K562 (cell line): ENCODE results near the gene NECAB3. TPM values are rescaled to one million over a fixed set of nuclear protein-coding genes. Genes with fewer than 3 reads are reported as not detected.

ENCODE experiments used
- BCOR ChIP-seq: fragments of 450-650 bp; IDR thresholded peaks from 2 replicates; pipeline ENCODE4 v1.6.1; 2016
- DPF2 ChIP-seq: fragments of 450-650 bp; IDR thresholded peaks from 2 replicates; pipeline ENCODE4 v1.6.1; 2016
- GTF2F1 ChIP-seq: IDR thresholded peaks from 2 replicates; pipeline ENCODE4 v1.6.1; 2011; ENCODE audit warnings: low read depth, low read length, improper control_type of control experiment
- LCOR ChIP-seq: sonication (generic); formaldehyde crosslinking; IDR thresholded peaks from 2 replicates; pipeline ENCODE4 v1.8.0; 2022; ENCODE audit warnings: mild to moderate bottlenecking, missing genetic modification reagents
- MLLT1 ChIP-seq, 2 experiments: fragments of 450-650 bp; IDR thresholded peaks; 2 replicates each; pipeline ENCODE4 v1.6.1; 2016
- POLR3A ChIP-seq: IDR thresholded peaks from 2 replicates; pipeline ENCODE4 v1.6.1; 2011; ENCODE audit warnings: borderline replicate concordance, mild to moderate bottlenecking, moderate library complexity; ENCODE audit not compliant: insufficient read length, insufficient read depth; ENCODE audit errors: extremely low read depth
- RBM22 ChIP-seq: fragments of 200-400 bp; formaldehyde crosslinking; IDR thresholded peaks from 2 replicates; pipeline ENCODE4 v1.6.1; 2018; ENCODE audit warnings: low read length, low read depth; ENCODE audit not compliant: poor library complexity, severe bottlenecking
- RBM25 ChIP-seq: fragments of 200-400 bp; formaldehyde crosslinking; IDR thresholded peaks from 2 replicates; pipeline ENCODE4 v1.6.1; 2018; ENCODE audit warnings: low read length, low read depth, moderate library complexity; ENCODE audit not compliant: severe bottlenecking
- RFX1 ChIP-seq: fragments of 450-650 bp; IDR thresholded peaks from 2 replicates; pipeline ENCODE4 v1.6.1; 2016; ENCODE audit warnings: mild to moderate bottlenecking, moderate library complexity
- THAP7 ChIP-seq: fragments of 250-450 bp; sonication (Bioruptor Pico); IDR thresholded peaks from 2 replicates; pipeline ENCODE4 v1.5.0; 2021
- ZEB2 ChIP-seq: fragments of 450-650 bp; IDR thresholded peaks from 2 replicates; pipeline ENCODE4 v1.6.1; 2016
- ZKSCAN8 ChIP-seq: fragments of 200-800 bp; sonication (Bioruptor generic); IDR thresholded peaks from 2 replicates; pipeline ENCODE4 v1.6.1; 2016; ENCODE audit warnings: missing genetic modification characterization, missing compliant biosample characterization
- ZNF639 ChIP-seq, 2 experiments: fragments of 200-800 bp in 1 of 2; sonication (Bioruptor generic) in 1 of 2; sonication (generic) in 1 of 2; formaldehyde crosslinking in 1 of 2; IDR thresholded peaks in 1 of 2; conservative IDR thresholded peaks in 1 of 2; 2 replicates each; pipeline versions ENCODE4 v1.5.0 to v1.6.1; 2016 to 2020; ENCODE audit warnings: missing compliant biosample characterization in 1 of 2, missing genetic modification characterization in 1 of 2, missing genetic modification reagents in 1 of 2
- ZNF695 ChIP-seq: fragments of 450-650 bp; formaldehyde crosslinking; IDR thresholded peaks from 2 replicates; pipeline ENCODE4 v1.4.0; 2020; ENCODE audit warnings: mild to moderate bottlenecking, moderate library complexity
- ZNF830 ChIP-seq: fragments of 250-450 bp; sonication (Bioruptor Pico); IDR thresholded peaks from 2 replicates; pipeline ENCODE4 v1.5.0; 2021; ENCODE audit warnings: mild to moderate bottlenecking
- polyA plus RNA-seq, 8 experiments: library from polyadenylated mRNA; depleted of rRNA in 4 of 8; stranded (reverse) in 5 of 8; unstranded in 3 of 8; fragments of >200 nt; fragmentation: Nextera tagmentation in 2 of 8; fragmentation: Illumina TruSeq in 1 of 8; extraction: Ambion mirVana in 2 of 8; extraction: Trizol in 1 of 8; gene quantifications; 2 replicates each; pipeline versions ENCODE4 v1.2.1 to v1.2.3, GENCODE V29; 2011 to 2014; ENCODE audit warnings: inconsistent platforms in 1 of 8, missing spikeins in 1 of 8
- total RNA-seq, 7 experiments: library from RNA; depleted of rRNA in 6 of 7; stranded (reverse); fragments of >200 nt in 6 of 7; fragmentation: Illumina TruSeq in 2 of 7; extraction: Trizol in 2 of 7; gene quantifications; 2 replicates each; pipeline versions ENCODE4 v1.2.1 to v1.2.3, GENCODE V29; 2011 to 2021; ENCODE audit warnings: low replicate concordance in 1 of 7
- TF ChIP-seq, protein P1 (sequence below), 2 experiments: IDR thresholded peaks; 2 replicates each; pipeline ENCODE4 v1.6.1; 2011; ENCODE audit warnings: borderline replicate concordance in 1 of 2, control low read depth in 1 of 2, low read depth in 1 of 2, low read length in 1 of 2, mild to moderate bottlenecking in 1 of 2, mixed read lengths in 1 of 2, moderate library complexity in 1 of 2; ENCODE audit not compliant: insufficient read depth in 1 of 2, insufficient read length in 1 of 2, poor library complexity in 1 of 2, severe bottlenecking in 1 of 2; ENCODE audit errors: extremely low read depth in 1 of 2
- TF ChIP-seq, protein P2 (sequence below), 3 experiments: IDR thresholded peaks in 2 of 3; conservative IDR thresholded peaks in 1 of 3; 2 replicates each; pipeline ENCODE4 v1.5.1; 2011 to 2012; ENCODE audit warnings: low read length in 3 of 3, mild to moderate bottlenecking in 3 of 3, control low read depth in 2 of 3, improper control_type of control experiment in 1 of 3, inconsistent platforms in 1 of 3, low read depth in 1 of 3, mixed read lengths in 1 of 3, moderate library complexity in 1 of 3; ENCODE audit not compliant: insufficient read depth in 2 of 3
- TF ChIP-seq, protein P3 (sequence below): fragments of 450-650 bp; IDR thresholded peaks from 2 replicates; pipeline ENCODE4 v1.6.1; 2017; ENCODE audit warnings: mild to moderate bottlenecking, moderate library complexity
- TF ChIP-seq, protein P4 (sequence below): fragments of 250-450 bp; sonication (Bioruptor Pico); IDR thresholded peaks from 2 replicates; pipeline ENCODE4 v1.8.0; 2022; ENCODE audit warnings: inconsistent platforms

The NECAB3 gene
- total and polyA plus RNA-seq, 9 of the 15 experiments (the other 6 are each of a cell fraction or from before 2014, with no cell fraction given) = 0.94 to 63.3 (median 31.5) TPM

DNA sequence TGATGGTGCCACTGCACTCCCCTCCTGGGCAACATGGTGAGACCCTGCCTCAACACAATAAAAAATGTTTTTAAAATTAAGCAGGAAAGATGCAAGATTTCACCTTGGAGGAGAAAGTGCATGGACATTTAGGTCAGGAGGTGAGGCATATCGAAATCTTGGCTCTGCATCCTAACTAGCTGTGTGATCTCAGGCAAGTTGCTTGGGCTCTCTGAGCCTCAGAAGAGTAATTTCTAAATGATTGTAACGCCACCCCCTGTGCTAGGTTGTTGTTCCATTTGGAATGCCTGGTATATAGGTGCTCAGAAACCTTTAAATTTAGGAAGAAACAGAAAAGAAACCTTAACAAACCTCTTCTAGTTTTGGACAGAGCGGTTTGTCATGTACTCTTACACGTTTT is 48.0 kb downstream of the NECAB3 start (continued):
- TF ChIP-seq, protein P1, sequence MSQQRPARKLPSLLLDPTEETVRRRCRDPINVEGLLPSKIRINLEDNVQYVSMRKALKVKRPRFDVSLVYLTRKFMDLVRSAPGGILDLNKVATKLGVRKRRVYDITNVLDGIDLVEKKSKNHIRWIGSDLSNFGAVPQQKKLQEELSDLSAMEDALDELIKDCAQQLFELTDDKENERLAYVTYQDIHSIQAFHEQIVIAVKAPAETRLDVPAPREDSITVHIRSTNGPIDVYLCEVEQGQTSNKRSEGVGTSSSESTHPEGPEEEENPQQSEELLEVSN (IDR thresholded peaks at IDR 0.05; ENCODE audit: borderline replicate concordance in 1 of 2, extremely low read depth in 1 of 2, insufficient read depth in 1 of 2, insufficient read length in 1 of 2, low read depth in 1 of 2, low read length in 1 of 2, poor library complexity in 1 of 2, severe bottlenecking in 1 of 2) = no peak
- no peak for TF ChIP-seq ZNF830
- TF ChIP-seq RBM25 = peak; percentile 80
- no peak for TF ChIP-seq ZKSCAN8 (CRISPR knock-in tag)
- TF ChIP-seq RBM22 = no peak
- no peak for TF ChIP-seq THAP7
- TF ChIP-seq, protein P2, sequence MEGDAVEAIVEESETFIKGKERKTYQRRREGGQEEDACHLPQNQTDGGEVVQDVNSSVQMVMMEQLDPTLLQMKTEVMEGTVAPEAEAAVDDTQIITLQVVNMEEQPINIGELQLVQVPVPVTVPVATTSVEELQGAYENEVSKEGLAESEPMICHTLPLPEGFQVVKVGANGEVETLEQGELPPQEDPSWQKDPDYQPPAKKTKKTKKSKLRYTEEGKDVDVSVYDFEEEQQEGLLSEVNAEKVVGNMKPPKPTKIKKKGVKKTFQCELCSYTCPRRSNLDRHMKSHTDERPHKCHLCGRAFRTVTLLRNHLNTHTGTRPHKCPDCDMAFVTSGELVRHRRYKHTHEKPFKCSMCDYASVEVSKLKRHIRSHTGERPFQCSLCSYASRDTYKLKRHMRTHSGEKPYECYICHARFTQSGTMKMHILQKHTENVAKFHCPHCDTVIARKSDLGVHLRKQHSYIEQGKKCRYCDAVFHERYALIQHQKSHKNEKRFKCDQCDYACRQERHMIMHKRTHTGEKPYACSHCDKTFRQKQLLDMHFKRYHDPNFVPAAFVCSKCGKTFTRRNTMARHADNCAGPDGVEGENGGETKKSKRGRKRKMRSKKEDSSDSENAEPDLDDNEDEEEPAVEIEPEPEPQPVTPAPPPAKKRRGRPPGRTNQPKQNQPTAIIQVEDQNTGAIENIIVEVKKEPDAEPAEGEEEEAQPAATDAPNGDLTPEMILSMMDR (IDR thresholded peaks at IDR 0.05 in 2 of 3, conservative IDR thresholded peaks at IDR 0.05 in 1 of 3; ENCODE audit: insufficient read depth in 2 of 3, low read depth in 1 of 3, low read length in 3 of 3) = no peak
- no peak for TF ChIP-seq DPF2
- TF ChIP-seq, protein P3, sequence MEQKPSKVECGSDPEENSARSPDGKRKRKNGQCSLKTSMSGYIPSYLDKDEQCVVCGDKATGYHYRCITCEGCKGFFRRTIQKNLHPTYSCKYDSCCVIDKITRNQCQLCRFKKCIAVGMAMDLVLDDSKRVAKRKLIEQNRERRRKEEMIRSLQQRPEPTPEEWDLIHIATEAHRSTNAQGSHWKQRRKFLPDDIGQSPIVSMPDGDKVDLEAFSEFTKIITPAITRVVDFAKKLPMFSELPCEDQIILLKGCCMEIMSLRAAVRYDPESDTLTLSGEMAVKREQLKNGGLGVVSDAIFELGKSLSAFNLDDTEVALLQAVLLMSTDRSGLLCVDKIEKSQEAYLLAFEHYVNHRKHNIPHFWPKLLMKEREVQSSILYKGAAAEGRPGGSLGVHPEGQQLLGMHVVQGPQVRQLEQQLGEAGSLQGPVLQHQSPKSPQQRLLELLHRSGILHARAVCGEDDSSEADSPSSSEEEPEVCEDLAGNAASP = no peak
- TF ChIP-seq LCOR (CRISPR knock-in tag) = no peak
- no peak for TF ChIP-seq ZEB2
- TF ChIP-seq BCOR = peak; percentile 47; the same call in 1 of the 2 replicates
- TF ChIP-seq RFX1 = no peak
- TF ChIP-seq GTF2F1 = no peak
- TF ChIP-seq, protein P4, sequence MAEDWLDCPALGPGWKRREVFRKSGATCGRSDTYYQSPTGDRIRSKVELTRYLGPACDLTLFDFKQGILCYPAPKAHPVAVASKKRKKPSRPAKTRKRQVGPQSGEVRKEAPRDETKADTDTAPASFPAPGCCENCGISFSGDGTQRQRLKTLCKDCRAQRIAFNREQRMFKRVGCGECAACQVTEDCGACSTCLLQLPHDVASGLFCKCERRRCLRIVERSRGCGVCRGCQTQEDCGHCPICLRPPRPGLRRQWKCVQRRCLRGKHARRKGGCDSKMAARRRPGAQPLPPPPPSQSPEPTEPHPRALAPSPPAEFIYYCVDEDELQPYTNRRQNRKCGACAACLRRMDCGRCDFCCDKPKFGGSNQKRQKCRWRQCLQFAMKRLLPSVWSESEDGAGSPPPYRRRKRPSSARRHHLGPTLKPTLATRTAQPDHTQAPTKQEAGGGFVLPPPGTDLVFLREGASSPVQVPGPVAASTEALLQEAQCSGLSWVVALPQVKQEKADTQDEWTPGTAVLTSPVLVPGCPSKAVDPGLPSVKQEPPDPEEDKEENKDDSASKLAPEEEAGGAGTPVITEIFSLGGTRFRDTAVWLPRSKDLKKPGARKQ (CRISPR knock-in tag) = no peak
- TF ChIP-seq ZNF639 (CRISPR knock-in tag; conservative IDR thresholded peaks at IDR 0.05 in 1 of 2, IDR thresholded peaks at IDR 0.05 in 1 of 2) = no peak
- no peak for TF ChIP-seq MLLT1 (IDR thresholded peaks at IDR 0.05)
- no peak for TF ChIP-seq POLR3A
- TF ChIP-seq ZNF695 (CRISPR knock-in tag) = no peak
